GM12801 (cell line): ENCODE results near the gene HAUS5.

Source experiments
- TF ChIP-seq, protein P1 (sequence below): IDR thresholded peaks from one replicate; pipeline ENCODE4 v1.5.1; 2011; ENCODE audit warnings: control low read depth; ENCODE audit not compliant: insufficient read length; ENCODE audit errors: extremely low read depth

The HAUS5 gene

DNA sequence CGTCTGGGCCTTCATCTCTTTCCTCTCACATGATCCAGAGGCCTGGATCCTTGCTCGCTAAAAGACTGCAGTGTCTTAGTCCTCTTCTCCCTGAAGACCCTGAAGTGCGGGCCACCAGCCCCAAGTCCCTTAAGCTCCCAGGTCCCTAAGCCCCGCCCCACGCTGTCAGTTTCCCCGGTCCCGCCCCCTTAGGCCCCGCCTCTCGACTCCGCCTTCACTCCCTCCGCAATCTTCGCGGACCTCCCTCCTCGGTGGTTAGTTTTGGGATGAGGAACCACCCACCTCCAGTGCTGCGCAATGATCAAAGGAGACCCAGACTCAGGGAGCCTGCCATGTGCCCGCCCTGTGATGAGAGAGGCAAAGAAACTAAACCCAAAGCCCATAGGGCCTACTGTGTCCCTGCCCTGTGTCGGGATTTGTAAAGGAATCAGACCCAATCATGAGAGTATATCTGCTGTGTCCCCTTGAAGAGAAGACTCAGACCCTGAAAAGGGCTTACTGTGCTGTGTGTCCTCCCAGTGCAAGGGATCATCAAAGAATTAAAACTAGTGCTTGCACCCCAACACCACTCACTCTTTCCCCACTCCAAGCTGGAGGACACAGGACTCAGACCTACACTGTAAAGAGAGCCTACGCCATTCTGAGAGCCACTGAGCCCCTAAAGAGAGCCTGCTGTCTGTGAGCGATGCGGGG, 32.6 kb downstream of the HAUS5 start:
- TF ChIP-seq, protein P1, sequence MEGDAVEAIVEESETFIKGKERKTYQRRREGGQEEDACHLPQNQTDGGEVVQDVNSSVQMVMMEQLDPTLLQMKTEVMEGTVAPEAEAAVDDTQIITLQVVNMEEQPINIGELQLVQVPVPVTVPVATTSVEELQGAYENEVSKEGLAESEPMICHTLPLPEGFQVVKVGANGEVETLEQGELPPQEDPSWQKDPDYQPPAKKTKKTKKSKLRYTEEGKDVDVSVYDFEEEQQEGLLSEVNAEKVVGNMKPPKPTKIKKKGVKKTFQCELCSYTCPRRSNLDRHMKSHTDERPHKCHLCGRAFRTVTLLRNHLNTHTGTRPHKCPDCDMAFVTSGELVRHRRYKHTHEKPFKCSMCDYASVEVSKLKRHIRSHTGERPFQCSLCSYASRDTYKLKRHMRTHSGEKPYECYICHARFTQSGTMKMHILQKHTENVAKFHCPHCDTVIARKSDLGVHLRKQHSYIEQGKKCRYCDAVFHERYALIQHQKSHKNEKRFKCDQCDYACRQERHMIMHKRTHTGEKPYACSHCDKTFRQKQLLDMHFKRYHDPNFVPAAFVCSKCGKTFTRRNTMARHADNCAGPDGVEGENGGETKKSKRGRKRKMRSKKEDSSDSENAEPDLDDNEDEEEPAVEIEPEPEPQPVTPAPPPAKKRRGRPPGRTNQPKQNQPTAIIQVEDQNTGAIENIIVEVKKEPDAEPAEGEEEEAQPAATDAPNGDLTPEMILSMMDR, result no peak

DNA sequence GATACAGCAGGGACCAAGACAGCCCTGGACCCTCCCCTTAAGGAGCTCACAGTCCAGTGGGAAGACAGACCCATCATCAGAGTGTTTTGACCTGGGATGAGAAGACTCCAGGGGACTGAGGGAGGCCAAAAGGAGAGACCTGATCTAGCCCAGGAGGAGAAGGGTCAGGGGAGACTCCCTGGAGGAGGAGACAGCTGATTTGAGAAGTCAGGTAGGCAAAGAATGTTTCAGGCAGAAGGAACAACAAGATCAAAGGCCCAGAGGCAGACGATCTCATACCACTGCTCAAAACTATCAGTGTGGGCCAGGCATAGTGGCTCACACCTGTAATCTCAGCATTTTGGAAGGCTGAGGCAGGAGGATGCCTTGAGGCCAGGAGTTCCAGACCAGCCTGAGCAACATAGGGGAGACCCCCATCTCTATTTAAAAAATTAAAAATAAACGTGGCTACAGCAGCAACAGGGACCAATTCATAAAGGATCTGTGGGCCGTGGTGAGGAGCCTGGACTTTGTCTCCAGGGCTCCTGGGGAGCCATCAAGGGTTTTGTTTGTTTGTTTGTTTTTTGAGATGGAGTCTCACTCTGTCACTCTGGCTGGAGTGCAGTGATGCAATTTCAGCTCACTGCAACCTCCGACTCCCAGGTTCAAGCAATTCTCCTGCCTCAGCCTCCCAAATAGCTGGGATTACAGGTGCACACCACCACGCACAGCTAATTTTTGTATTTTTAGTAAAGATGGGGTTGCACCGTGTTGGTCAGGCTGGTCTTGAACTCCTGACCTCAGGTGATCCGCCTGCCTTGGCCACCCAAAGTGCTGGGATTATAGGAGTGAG, 33.4 kb downstream of the HAUS5 start:
- TF ChIP-seq, protein P1, result no peak

DNA sequence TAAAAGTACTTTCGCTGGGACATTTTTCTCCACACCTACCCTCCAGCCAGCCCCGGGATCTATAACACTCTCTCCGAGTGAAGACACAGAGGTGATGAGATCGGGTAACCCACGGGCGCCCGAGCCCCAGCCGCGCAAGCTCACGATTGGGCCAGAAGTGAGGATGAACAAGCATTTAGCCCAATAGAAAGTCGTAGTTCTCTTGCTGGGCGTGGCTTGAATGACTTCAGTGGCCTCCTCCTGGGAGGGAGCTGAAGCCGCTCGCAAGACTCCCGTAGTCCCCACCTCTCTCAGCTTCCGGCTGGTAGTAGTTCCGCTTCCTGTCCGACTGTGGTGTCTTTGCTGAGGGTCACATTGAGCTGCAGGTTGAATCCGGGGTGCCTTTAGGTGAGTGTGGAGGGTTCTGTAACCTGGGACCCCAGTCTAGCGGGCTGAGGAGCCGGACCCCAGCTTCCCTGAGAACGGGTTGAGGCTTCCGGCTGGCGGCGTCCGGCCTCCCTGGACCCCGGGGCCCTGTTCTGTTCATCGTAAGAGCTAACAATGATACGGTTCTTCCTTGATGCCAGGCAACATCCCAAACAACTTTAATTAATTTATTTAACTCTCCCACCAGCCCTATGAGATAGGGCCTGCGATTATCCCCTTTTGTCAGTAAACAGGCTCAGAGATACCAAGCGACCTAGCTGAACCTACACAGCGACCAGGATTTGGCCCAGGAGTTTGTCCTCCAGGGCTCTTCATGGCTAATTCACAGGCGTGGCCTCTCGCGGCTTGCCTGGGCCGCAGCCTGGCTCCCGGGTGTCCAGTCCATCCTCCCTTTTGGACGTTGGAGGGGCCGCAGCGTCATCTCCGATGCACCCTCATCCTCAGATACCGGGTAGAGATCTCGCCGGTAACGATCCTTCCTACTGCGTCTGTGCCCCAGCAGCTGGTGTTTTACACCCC, 35.8 kb downstream of the HAUS5 start, which contains the start of gene COX6B1:
Gene COX6B1, plus strand, starts transcription at position 307 of the 945 bp plus-strand sequence. CDS start 2,921 bp downstream, outside the sequence.
- TF ChIP-seq, protein P1, result no peak

DNA sequence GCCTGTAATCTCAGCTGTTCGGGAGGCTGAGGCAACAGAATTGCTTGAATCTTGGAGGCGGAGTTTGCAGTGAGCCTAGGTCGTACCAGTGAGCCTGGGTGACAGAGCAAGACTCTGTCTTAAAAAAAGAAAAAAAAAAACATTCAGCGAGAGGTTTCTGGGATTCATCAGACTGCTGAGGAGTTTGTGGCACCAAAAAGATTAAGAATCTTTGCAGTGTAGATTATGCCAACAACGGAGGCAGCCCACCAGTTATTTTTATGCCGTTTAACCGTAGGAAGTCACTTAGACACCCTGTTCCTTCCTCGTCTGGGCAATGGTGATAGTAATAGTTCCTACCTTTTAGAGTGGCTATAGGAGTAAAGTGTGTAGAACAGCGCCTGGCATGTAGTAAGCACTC, 38.0 kb downstream of the HAUS5 start:
- TF ChIP-seq, protein P1, result no peak

DNA sequence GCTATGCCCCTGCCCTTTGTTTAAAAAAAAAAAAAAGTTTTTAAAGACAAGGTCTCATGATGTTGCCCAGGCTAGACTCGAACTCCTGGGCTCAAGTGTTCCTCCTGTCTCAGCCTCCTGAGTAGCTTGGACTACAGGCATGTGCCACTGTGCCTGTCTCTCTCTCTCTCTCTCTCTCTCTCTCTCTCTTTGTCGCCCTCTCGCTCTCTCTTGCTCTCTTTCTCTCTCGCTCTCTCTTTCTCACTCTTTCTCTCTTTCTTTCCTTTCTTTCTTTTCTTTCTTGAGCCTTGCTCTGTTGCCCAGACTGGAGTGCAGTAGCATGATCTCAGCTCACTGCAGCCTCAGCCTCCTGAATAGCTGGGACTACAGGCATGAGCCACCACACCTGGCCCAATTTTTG, 43.1 kb downstream of the HAUS5 start:
- TF ChIP-seq, protein P1, result no peak

DNA sequence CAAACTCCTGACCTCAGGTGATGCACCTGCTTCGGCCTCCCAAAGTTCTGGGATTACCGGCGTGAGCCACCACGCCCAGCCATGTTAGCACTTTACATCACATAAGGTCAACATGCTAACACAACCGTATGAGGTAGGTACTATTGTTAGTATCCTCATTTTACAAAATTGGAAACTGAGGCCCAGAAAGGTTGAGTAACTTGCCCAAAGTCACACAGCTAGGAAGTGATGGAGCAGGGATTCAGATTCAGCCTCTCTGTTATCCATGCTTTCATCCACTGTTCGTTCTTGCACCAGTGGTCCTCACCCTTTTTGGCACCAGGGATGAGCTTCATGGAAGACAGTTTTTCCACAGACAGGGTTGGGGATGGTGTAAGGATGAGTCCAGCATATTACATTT, 44.2 kb downstream of the HAUS5 start:
- TF ChIP-seq, protein P1, result no peak
